Smooth muscle cell of bladder (primary cell): ENCODE data around the gene DBF4B. TPM values are rescaled to one million over a fixed set of nuclear protein-coding genes. Genes with fewer than 3 reads are reported as not detected.

Experiments
- total RNA-seq: library from RNA; depleted of rRNA; stranded (reverse); fragments of >200 nt; gene quantifications from 2 replicates; pipeline ENCODE4 v1.2.3, GENCODE V29; 2014

DBF4B gene, protein sequence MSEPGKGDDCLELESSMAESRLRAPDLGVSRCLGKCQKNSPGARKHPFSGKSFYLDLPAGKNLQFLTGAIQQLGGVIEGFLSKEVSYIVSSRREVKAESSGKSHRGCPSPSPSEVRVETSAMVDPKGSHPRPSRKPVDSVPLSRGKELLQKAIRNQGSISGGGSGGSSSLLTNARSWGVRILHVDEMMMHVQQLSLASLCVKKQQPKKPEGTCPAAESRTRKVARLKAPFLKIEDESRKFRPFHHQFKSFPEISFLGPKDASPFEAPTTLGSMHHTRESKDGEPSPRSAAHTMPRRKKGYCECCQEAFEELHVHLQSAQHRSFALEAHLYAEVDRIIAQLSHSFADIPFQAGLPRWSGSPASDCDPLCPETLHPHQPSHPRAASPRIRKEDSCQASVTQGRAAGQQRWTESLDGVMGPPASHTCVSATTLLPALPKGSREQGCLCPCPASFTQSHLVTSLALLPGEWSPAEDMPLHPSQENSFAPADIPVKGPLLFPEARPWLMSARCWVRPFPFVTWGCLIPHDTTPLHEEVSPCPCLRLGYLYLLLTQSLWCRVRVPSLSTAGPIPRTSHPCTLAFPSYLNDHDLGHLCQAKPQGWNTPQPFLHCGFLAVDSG
- 1.3 and 1.7 TPM in 2 replicates for total RNA-seq

DNA sequence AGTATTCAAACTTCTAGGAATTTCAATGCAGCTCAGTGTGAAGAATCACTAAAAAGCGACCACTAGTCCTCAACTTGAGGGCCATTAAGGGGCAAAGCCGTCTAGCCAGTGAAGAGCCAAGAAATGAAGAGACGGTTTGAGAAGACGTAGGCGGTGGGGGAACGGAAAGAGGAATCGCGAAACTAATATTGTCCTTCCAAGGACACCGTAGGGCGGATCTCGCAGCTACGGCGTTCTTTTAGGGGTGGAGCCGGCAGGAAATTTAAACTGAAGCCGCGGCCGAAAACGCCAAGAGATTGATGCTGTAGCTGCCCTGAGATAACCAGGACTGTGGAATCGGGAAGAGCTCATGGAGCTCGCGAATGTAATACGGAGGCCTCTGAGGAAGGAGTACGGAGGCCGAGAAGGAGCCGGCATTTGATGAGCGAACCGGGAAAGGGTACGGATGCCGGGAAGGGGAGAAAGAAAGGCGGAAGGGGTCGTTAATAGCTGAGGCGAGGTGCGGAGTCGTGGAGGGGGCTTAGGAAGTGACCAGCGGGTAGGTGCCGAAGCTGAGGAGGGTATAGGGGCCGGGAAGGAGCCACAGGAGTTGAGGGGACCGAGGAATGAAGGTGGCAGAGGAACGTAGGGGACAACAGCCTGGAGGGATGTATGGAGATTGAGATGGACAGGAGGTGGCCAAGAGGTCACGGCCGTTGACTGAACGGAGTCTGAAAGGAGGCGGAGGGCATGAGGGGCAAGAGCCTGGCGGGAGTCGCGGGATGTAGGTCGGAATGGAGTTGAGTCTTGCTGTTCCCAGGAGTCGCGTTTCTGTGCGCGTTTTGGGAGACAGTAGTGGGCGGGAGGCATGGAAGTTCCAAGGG is at the start of gene DBF4B:
TSS of gene DBF4B (plus strand) at position 265 of the 863 bp plus-strand sequence. CDS start at position 421, 156 bp downstream.

DNA sequence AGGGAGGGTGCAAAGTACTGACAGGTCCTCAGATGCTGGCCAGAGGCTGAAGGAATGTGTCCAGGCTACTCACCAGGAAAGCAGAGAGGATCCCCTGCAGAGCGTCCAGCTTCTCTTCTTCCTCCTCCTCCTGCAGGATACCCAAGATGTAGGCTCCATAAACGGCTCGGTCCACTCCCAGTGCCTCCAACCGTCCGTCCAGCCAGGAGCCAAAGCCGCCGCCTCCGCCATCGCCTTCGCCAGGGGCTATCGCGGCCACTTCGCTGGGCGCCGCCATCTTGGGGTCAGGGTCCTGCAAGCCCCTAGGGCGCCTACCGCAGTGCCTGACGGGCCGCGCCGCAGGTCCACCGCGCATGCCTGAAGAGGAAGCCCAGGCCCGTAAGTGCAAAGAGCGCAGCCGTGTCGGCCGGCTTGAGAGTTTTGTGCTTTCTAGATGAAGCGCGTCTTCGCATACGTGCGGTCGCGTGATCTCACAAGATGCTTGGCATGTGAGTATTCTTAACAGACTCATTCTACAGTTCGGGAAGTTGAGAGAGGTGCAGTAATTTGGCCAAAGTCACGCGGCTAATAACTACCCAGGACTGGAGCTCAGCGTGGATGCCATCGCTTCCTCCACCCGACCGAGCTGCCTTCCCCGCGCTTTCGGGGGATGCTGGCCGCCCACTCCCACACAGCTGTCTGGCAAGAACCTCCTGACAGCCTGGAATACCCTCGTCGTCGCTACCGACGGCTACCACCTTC is 18.8 kb upstream of the DBF4B start, which contains the start of gene CCDC43:
TSS of gene CCDC43 (minus strand) at position 300 of the 741 bp plus-strand sequence. CDS start at position 277, 23 bp downstream.

DNA sequence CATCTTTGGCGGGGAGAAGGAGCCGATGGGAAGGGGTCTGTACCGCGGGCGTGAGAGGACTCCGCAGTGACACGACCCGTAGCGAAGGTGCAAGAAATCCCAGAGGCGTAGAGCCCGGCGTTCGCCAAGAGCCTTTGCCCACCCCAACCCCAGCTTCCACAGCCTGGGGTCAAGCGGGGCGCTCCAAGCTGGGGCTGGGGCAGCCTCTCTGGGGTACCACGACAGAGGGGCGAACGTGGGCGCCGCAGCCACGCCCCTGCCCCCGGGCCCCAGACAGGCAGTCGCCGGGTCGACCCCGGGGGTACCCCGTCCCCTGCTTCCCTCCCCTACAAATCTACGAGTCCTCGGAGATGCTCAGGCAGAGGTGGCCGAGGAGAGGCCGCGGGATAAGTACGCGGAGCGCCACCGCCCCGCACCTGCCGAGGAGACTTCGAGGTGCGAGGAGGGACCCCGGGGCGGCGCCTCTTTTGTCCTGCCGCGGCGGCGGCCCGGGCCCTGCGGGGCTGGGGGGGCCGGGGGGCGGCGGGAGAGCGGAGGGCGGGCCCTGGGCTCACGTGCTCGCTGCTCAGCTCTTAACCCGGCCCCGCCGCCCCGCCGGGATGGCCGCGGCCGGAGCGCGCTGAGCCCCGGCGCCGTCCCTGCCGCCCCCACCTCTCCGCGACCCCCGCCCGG is 50.1 kb downstream of the DBF4B start, which contains the start of gene ADAM11:
TSS of gene ADAM11 (plus strand) at position 575 of the 672 bp plus-strand sequence. CDS start 212 bp downstream, outside the sequence.

Other genes starting within 250 kb of the DBF4B start
- 11.8 and 12.7 TPM in 2 replicates for gene GPATCH8, start 205.3 kb upstream of the DBF4B start, total RNA-seq
- gene FZD2, start 151.2 kb upstream of the DBF4B start, total RNA-seq: 7.7 and 10.0 TPM in 2 replicates
- under 0.01 TPM in 1 of 2 replicates, not detected in the other for gene MEIOC, start 52.2 kb upstream of the DBF4B start, total RNA-seq
- 43.2 and 46.3 TPM in 2 replicates for gene CCDC43, start 18.9 kb upstream of the DBF4B start, total RNA-seq
- gene ADAM11, start 50.3 kb downstream of the DBF4B start, total RNA-seq: 0.14 and 0.18 TPM in 2 replicates
- gene GJC1, start 121.6 kb downstream of the DBF4B start, total RNA-seq: 5.1 and 7.1 TPM in 2 replicates
- not detected in 2 replicates for gene HIGD1B, start 139.2 kb downstream of the DBF4B start, total RNA-seq
- 82.4 and 91.2 TPM in 2 replicates for gene EFTUD2, start 190.8 kb downstream of the DBF4B start, total RNA-seq
- 0.14 TPM in 1 of 2 replicates, not detected in the other for gene GFAP, start 206.8 kb downstream of the DBF4B start, total RNA-seq
- 0.09 and 0.71 TPM in 2 replicates for gene KIF18B, start 239.1 kb downstream of the DBF4B start, total RNA-seq